Dermis blood vessel endothelial cell (primary cell): ENCODE results near the gene RDH13. TPM values are rescaled to one million over a fixed set of nuclear protein-coding genes. Genes with fewer than 3 reads are reported as not detected.
"Not testable (repeated sequence)": the region's sequence is repeated elsewhere in the genome, so short reads cannot be mapped to it uniquely, and the experiment has no call there.

Source experiments
- DNase-seq: peaks from one replicate; pipeline ENCODE4 v3.0.0; 2010
- total RNA-seq: library from RNA; depleted of rRNA; stranded (reverse); fragments of >200 nt; gene quantifications from 2 replicates; pipeline ENCODE4 v1.2.3, GENCODE V29; 2014

The RDH13 gene
- total RNA-seq, 1 donor from 2014 or later = 18.4 TPM

DNA sequence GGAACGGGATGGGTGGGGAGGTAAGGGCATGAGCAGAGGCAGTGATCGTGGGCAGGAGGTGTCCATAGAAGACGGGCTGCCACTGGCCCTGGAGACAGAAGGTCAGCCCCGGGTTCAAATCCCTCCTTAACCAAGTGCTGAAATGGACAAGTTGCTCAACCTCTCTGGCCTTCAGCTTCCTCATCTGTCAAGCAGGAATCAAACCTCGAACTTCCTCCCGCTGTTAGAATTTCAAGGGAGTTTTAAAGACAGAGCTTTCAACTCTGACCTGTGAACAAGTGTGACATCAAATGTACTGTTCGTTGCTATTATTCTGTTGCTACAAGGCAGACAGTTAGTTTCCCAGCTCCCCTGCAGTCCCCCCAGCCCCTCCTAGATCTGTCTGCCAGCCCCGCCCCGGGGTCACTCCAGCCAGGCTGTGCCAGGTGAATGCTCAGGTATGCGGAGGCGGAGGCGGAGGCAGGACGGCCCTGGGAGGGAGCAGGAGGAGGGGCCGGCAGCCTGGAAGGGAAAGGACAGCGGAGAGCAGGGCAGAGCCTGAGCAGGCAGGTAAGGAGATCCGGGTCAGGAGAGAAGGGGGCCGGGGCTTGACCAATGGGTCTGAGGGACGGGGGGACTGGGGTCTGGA lies 12.5 kb upstream of the RDH13 start, which contains the start of gene EPS8L1:
Gene EPS8L1 (plus strand): TSS at position 499 of the 628 bp plus-strand sequence. CDS start 576 bp downstream, outside the sequence.
- no peak for DNase-seq

- no peak for DNase-seq
Observed at GRCh38 chr19:55071913-55072312, 9.0 kb upstream of the RDH13 start.

DNA sequence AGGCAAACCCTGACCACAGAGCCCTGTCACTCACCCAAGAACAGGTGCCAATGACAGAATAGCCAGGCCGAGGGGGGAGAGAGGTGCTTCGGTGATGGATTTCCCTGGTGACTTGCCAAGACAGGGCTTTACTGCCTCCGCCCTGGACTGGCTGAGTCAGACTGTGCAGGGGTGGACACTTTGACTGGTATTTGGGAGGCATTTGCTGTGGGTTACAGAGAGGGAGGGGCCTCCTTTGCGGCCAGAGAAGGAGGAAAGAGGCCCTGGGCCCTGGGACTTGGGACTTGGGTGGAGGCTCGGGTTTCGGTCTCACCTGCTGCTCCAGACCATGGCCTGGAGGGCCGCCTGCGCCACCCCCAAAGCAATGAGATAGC lies 8.2 kb upstream of the RDH13 start:
- no peak for DNase-seq

GRCh38 chr19:55070466-55071128 lies 7.6 kb upstream of the RDH13 start:
- DNase-seq = no peak

DNA sequence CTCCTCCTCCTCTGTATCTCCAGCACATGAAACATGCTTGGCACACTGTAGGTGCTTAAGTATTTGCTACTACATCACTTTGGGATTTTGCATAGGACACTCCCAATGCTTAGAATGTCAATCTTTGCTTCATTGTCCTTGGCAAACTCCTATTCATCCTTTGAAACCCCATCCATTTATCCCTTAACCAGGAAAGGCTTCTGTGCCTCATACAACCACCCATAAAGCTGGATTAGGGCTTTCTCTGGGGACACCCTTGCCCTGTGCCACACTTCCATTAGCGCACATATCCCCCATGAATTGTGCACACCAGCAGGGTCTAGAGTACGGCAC lies 6.9 kb upstream of the RDH13 start:
- DNase-seq = no peak

GRCh38 chr19:55068950-55069864 lies 6.3 kb upstream of the RDH13 start:
- peak; percentile 27 for DNase-seq

DNA sequence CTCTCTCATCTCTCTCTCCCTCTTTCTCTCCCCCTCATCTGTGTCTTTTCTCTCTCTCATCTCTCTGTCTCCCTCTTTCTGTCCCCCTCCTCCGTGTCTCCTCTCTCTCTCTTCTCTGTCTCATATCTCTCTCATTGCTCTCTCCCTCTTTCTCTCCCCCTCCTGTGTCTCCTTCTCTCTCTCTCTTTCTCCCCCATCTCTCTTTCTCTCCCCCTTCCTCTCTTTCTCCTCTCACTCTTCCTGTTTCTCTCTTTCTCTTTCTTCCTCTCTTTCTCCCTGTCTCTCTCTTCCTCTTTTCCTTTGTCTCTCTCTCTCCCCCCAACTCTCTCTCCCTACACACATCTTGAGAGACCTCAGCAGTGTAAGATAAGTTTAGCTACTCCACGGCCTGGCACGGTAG lies 4.9 kb upstream of the RDH13 start:
- no peak for DNase-seq

DNA sequence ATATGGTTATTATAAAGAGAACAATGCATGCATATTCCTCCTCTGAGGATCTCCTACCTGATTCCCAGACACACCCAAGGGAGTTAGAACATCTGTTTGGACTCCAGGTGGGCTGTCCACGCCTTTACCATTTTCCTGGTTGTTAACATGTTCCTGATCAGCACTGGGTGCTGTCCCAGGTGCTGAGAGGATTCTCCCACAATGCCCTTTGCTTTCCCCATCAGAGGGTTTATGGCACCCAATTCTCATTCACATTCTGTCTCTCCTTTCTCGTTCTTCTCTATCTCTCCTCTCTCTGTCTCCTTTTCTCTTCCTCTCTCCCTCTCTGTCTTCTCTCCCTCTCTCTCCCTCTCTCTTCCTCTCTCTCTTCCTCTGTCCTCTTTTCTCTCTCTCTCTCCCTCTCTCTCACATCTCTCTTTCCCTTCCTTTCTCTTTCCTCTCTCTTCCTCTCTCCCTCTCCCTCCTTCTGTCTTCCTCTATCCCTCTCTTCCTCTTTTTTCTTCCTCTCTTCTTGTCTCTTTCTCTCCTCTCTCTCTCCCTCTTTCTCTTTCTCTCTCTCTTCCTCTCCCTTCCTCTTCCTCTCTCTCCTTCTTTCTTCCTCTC lies 3.3 kb upstream of the RDH13 start:
- peak; percentile 21 for DNase-seq

- DNase-seq = not testable (repeated sequence)
Observed at GRCh38 chr19:55065516-55065915, 2.6 kb upstream of the RDH13 start.

- no peak for DNase-seq
Observed at GRCh38 chr19:55063492-55063843, 520 bp upstream of the RDH13 start.

DNA sequence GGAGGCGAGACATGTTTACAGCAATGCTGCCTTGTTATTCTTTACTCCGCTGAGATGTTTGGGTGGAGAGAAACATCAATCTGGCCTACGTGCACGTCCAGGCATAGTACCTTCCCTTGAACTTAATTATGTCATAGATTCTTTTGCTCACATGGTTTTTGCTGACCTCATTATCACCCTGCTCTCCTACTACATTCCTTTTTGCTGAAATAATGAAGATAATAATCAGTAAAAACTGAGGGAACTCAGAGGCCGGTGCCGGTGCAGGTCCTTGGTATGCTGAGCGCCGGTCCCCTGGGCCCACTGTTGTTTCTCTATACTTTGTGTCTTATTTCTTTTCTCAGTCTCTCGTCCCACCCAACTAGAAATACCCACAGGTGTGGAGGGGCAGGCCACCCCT lies 2.7 kb downstream of the RDH13 start:
- not testable (repeated sequence) for DNase-seq

DNA sequence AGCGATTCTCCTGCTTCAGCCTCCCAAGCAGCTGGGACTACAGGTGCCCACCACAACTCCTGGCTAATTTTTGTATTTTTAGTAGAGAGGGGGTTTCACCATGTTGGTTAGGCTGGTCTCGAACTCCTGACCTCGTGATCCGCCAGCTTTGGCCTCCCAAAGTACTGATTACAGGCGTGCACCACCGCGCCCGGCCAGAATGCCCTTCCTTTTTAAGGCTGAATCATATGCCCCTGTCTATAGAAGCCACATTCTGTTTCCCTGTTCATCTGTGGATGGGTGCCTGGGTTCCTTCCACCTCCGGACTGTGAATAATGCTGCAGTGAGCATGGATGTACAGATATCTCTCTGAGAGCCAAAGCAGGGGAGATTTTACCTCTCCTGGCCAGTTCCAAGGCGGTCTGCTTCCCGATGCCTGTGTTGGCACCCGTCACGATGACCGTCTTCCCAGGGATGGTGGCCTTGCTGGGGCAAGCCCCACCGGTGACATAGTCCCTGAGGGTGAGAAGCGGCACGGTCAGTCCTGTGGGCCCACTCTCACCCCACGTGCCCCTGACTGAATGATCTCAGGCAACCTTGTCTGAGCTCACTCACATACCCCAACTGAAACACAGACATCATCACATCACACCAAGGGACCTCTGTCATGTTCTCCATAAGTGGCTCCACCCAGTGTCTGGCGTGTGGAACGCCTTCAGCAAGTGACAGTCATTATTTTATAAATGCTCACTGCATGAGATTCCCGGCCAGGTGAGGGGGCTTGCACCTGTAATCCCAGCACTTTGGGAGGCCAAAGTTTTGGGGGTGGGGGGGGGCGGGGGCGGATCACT lies 4.0 kb downstream of the RDH13 start:
- no peak for DNase-seq

GRCh38 chr19:55056827-55057226 lies 6.1 kb downstream of the RDH13 start:
- no peak for DNase-seq

GRCh38 chr19:55053735-55054134 lies 9.2 kb downstream of the RDH13 start:
- no peak for DNase-seq

DNA sequence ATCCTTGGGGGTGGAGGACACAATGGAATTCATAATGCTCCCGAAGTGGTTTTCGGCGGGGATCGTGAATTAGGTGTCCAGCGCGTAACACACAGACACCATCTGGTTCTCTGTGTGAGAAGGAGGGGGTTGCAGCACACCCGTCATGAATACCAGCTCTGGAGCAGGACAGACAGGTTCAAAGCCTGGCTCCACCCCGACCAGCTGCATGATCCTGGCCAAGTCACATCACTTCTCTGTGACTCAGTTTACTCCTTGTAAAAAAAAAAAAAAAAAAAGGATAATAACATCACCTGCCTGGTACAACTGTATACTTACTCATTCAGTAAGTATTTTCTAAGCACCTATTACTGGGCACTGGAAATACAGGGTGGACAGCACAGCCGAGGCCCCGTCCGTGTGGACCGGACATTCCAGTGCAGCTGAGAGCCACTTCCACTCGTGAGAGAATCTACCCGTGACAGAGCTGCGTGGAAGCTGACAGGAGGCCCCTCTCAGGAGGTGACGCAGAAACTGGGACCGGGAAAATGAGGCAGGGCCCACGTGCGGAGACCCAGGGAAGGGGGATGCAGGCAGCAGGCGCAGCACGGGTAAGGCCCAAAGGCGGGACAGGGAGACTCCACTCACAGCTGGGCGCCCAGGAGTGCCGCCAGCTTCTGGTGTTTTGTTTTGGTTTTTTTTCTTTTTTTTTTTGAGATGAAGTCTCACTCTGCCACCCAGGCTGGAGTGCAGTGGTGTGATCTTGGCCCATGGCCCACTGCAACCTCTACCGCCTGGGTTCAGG lies 12.0 kb downstream of the RDH13 start:
- no peak for DNase-seq

- DNase-seq = no peak
Observed at GRCh38 chr19:55048446-55048845, 14.5 kb downstream of the RDH13 start.

GRCh38 chr19:55047951-55048350 lies 15.0 kb downstream of the RDH13 start:
- DNase-seq = no peak

DNA sequence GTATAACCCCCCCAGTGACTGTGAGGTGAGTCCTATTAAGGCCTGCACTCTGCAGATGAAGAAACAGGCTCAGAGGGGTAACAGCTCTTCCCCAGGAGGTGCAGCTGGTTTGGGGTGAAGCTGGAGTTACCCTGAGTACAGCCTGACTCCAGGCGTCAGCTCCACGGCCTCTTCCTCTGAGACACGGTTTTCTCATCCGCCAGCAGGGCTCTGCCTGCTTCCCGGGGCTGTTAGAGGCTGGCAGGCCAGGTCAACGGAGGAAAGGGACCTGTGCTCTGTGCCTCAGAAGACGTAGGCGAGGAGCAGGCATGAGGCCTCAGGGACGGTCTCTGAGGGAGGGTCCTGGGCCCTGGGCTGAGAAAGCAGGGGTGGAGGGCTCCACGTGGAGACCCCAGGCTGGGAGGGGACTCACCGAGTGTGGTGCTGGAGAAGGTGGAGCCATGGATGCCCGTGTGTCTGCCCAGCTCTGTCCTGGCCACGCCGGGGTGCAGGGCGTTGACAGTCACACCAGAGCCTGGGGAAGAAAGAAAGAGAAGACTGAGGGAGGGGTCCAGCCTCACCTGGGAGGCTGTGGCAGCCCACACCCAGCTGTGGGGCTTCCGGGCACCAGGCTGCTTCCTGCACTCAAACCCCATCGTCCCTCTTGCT lies 15.8 kb downstream of the RDH13 start:
- no peak for DNase-seq

DNA sequence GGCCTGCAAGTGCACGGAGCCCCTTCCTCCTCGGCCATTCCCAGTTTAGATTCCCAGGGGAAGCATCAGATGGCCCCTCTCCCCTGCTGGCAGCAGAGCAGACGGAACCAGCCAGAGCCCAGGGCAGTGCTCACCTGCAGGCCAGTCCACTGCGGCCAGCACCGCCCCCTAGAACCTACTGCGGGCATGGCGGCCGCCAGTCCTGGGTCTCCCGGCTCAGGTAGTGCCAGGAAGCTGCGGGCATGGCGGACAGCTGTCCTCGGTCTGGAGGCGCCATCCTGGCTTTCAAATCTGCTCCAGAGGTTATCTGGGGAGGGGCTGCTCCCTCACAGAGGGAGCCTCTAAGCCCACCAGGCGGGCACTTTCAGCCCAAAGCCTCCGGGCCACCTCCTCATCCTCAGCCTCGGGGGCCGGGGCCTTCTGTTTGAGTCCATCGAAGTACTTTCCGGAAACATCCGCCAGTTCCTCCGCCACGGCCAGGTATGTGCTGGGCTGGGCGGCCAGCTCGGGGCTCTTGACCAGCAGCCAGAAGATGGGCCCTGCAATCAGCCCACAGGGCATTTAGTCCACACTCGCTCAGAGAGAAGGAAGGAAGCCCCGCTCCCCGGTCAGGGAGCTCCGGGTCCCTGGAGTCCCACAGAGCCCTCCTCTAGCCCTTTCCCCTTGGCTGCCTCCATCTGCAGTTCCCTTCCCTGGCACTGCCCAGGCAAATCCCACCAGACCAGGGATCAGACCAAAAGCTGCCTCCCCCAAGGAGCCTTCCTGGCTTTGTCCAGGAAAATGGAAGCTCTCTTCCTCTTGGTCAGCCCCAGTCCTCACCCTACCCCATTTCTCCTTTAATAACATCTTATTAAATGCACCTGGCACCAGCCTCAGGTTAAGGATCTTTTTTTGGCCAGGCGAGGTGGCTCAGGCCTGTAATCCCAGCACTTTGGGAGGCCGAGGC lies 17.9 kb downstream of the RDH13 start:
- no peak for DNase-seq

DNA sequence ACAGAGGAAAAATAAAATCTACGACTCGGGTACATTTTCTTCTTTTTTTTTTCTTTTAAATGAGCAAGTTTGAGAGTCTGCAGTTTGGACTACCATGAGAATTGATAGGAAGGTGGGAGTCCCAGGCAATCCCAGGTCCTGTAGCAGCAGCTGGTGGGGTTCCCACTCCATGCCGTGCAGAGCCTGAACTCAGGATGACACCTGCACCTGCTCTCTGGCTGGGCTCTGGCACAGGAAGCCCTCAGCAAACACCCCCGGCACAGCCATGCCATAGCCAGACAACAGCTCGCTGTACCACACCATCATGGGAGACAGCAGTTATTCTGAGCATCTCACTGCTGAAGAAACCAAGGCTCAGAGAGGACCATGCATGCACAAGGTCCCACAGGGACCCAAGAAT lies 18.7 kb downstream of the RDH13 start:
- DNase-seq = no peak
